Activated CD8-positive, alpha-beta T cell treated with anti-CD3 and anti-CD28 coated beads, Interleukin-2, amount 10 ng/mL, durations not matched to agents 7 days and 5 days (primary cell): ENCODE measurements around the gene USH1G. TPM values are rescaled to one million over a fixed set of nuclear protein-coding genes. Genes with fewer than 3 reads are reported as not detected.
"Not testable (repeated sequence)": the region's sequence is repeated elsewhere in the genome, so short reads cannot be mapped to it uniquely, and the experiment has no call there.

Source experiments
- ATAC-seq: fragments of 150-1000 bp; cut with Tn5 transposase; one replicate; pipeline ENCODE4 v1.10.0; 2021; ENCODE audit warnings: moderate library complexity
- CTCF ChIA-PET: fragments of 350-600 bp; sonication (Branson Sonifier 250); formaldehyde crosslinking; loops from one replicate; lab custom pipeline; 2021; ENCODE audit warnings: antibody characterized with exemption; lab: Charles Lee
- POLR2A ChIA-PET: fragments of 350-600 bp; sonication (Branson Sonifier 250); formaldehyde crosslinking; loops from one replicate; lab custom pipeline; 2021; ENCODE audit warnings: antibody characterized with exemption; lab: Charles Lee
- DNase-seq: peaks from one replicate; pipeline ENCODE4 v3.0.0-alpha.2; 2020
- H3K27ac Mint-ChIP-seq: one replicate; pipeline ENCODE4 v1.8.0; 2021; ENCODE audit warnings: mild to moderate bottlenecking, mixed read lengths
- H3K27me3 Mint-ChIP-seq: one replicate; pipeline ENCODE4 v1.8.0; 2021; ENCODE audit warnings: low read depth, mixed read lengths
- H3K36me3 Mint-ChIP-seq: one replicate; pipeline ENCODE4 v1.8.0; 2021; ENCODE audit warnings: low read depth, mixed read lengths
- H3K4me1 Mint-ChIP-seq: one replicate; pipeline ENCODE4 v1.8.0; 2021; ENCODE audit warnings: low read depth, mixed read lengths
- H3K4me3 Mint-ChIP-seq: one replicate; pipeline ENCODE4 v1.8.0; 2021; ENCODE audit warnings: mild to moderate bottlenecking, mixed read lengths
- H3K9me3 Mint-ChIP-seq: one replicate; pipeline ENCODE4 v1.8.0; 2022; ENCODE audit warnings: mixed read lengths; ENCODE audit not compliant: insufficient read depth
- total RNA-seq, 2 experiments: library from RNA; stranded (reverse); gene quantifications; one replicate each; pipeline ENCODE4 v1.2.3, GENCODE V29; 2021

USH1G gene
- not detected for total RNA-seq

- Mint-ChIP-seq H3K36me3 (no peaks in the 10 kb centered on the region), H3K9me3 (no peaks in the 10 kb centered on the region), H3K27me3 (peaks cover 43% of the 10 kb centered on the region), H3K27ac (no peak within 1 kb of the TSS), H3K4me3 (no peak within 1 kb of the TSS), H3K4me1 (peaks cover 5% of the 10 kb centered on the region)
- ChIA-PET CTCF (interaction anchor here (1.2 to 4.2 kb wide), 6 partner anchors 9 to 64 kb away, joined by 3 to 43 read pairs (median 6); partner anchors contain the start of gene CDR2L), POLR2A (no interaction called here)
- DNase-seq (no peak), ATAC-seq (peak; percentile 56)
Observed at GRCh38 chr17:74922694-74923537, at the start of gene USH1G. TSS of gene USH1G (minus strand) at chr17:74923255. CDS start at chr17:74923073, 182 bp downstream.

- Mint-ChIP-seq H3K4me3 (peak within 1 kb of the TSS; percentile 67), H3K27me3 (peaks cover 33% of the 10 kb centered on the region), H3K27ac (no peak within 1 kb of the TSS), H3K4me1 (peaks cover 5% of the 10 kb centered on the region), H3K36me3 (no peaks in the 10 kb centered on the region), H3K9me3 (no peaks in the 10 kb centered on the region)
- CTCF ChIA-PET, result interaction anchor here (0.8 to 8.8 kb wide), 6 partner anchors 10 to 219 kb away, joined by 3 to 82 read pairs (median 4); partner anchors contain the start of gene CDR2L
- POLR2A ChIA-PET, result interaction anchor here (1.1 kb wide), 1 partner anchor 40 kb away, joined by 3 read pairs; the partner anchor contains the start of gene MRPL58
- ATAC-seq (peak; percentile 92), DNase-seq (peak; percentile 76)
Observed at GRCh38 chr17:74972107-74972972, 49.3 kb upstream of the USH1G start, which contains the start of gene HID1. TSS of gene HID1 (minus strand) at chr17:74972759. CDS start at chr17:74972656, 103 bp downstream.

GRCh38 chr17:74971842-74972106 lies 48.7 kb upstream of the USH1G start:
- H3K4me3 Mint-ChIP-seq, result peak overlapping the region; percentile 34
- DNase-seq, result no peak
- no peaks in the 10 kb centered on the region for H3K36me3 Mint-ChIP-seq
- no peak overlapping the region for H3K27ac Mint-ChIP-seq
- ChIA-PET CTCF (interaction anchor here (0.8 to 8.8 kb wide), 3 partner anchors 10 to 15 kb away, joined by 3 to 82 read pairs (median 20); partner anchors contain the start of gene CDR2L), POLR2A (interaction anchor here (1.1 kb wide), 1 partner anchor 40 kb away, joined by 3 read pairs; the partner anchor contains the start of gene MRPL58)
- ATAC-seq, result no peak
- H3K9me3 Mint-ChIP-seq, result no peaks in the 10 kb centered on the region
- H3K4me1 Mint-ChIP-seq, result peaks cover 5% of the 10 kb centered on the region
- peaks cover 33% of the 10 kb centered on the region for H3K27me3 Mint-ChIP-seq

GRCh38 chr17:74971069-74971841 lies 48.2 kb upstream of the USH1G start:
- H3K27me3 Mint-ChIP-seq, result peaks cover 33% of the 10 kb centered on the region
- ChIA-PET POLR2A (no interaction called here), CTCF (interaction anchor here (1.0 to 8.8 kb wide), 3 partner anchors 9 to 16 kb away, joined by 3 to 82 read pairs (median 20); partner anchors contain the start of gene CDR2L)
- no peaks in the 10 kb centered on the region for H3K9me3 Mint-ChIP-seq
- DNase-seq (no peak), ATAC-seq (no peak)
- peak overlapping the region; percentile 34 for H3K4me3 Mint-ChIP-seq
- no peak overlapping the region for H3K27ac Mint-ChIP-seq
- peaks cover 5% of the 10 kb centered on the region for H3K4me1 Mint-ChIP-seq
- H3K36me3 Mint-ChIP-seq, result no peaks in the 10 kb centered on the region

- ChIA-PET CTCF (interaction anchor here (1.0 to 8.8 kb wide), 2 partner anchors 8 to 17 kb away, joined by 3 to 82 read pairs; partner anchors contain the start of gene CDR2L), POLR2A (no interaction called here)
- H3K27ac Mint-ChIP-seq, result no peak overlapping the region
- no peaks in the 10 kb centered on the region for H3K9me3 Mint-ChIP-seq
- H3K4me1 Mint-ChIP-seq, result peaks cover 5% of the 10 kb centered on the region
- H3K36me3 Mint-ChIP-seq, result no peaks in the 10 kb centered on the region
- H3K4me3 Mint-ChIP-seq, result no peak overlapping the region
- no peak for DNase-seq
- no peak for ATAC-seq
- peaks cover 31% of the 10 kb centered on the region for H3K27me3 Mint-ChIP-seq
Observed at GRCh38 chr17:74970395-74970794, 47.3 kb upstream of the USH1G start.

- not testable (repeated sequence) for H3K9me3 Mint-ChIP-seq, H3K4me1 Mint-ChIP-seq, DNase-seq, H3K27ac Mint-ChIP-seq, H3K36me3 Mint-ChIP-seq, ATAC-seq, H3K4me3 Mint-ChIP-seq
- CTCF ChIA-PET, result interaction anchor here (1.0 to 8.8 kb wide), 5 partner anchors 7 to 443 kb away, joined by 3 to 82 read pairs (median 4); no protein-coding TSS in a partner anchor
- peaks cover 27% of the 10 kb centered on the region for H3K27me3 Mint-ChIP-seq
- POLR2A ChIA-PET, result interaction anchor here (0.6 to 0.9 kb wide), 2 partner anchors 43 to 466 kb away, joined by 3 read pairs; partner anchors contain the start of gene MRPL58
Observed at GRCh38 chr17:74969501-74969900, 46.4 kb upstream of the USH1G start.

GRCh38 chr17:74968361-74968780 lies 45.3 kb upstream of the USH1G start:
- DNase-seq (no peak), ATAC-seq (no peak)
- Mint-ChIP-seq H3K4me1 (peaks cover 5% of the 10 kb centered on the region), H3K27me3 (peaks cover 21% of the 10 kb centered on the region), H3K36me3 (no peaks in the 10 kb centered on the region), H3K27ac (no peak overlapping the region), H3K4me3 (no peak overlapping the region), H3K9me3 (no peaks in the 10 kb centered on the region)
- CTCF ChIA-PET, result interaction anchor here (0.9 to 8.8 kb wide), 4 partner anchors 6 to 600 kb away, joined by 3 to 82 read pairs (median 8); no protein-coding TSS in a partner anchor
- POLR2A ChIA-PET, result no interaction called here

GRCh38 chr17:74964988-74965622 lies 42.0 kb upstream of the USH1G start:
- Mint-ChIP-seq H3K4me3 (no peak overlapping the region), H3K4me1 (peaks cover 7% of the 10 kb centered on the region), H3K27ac (no peak overlapping the region), H3K36me3 (no peaks in the 10 kb centered on the region), H3K27me3 (peaks cover 2% of the 10 kb centered on the region), H3K9me3 (no peaks in the 10 kb centered on the region)
- CTCF ChIA-PET, result no interaction called here
- POLR2A ChIA-PET, result no interaction called here
- ATAC-seq (no peak), DNase-seq (no peak)

GRCh38 chr17:74964246-74964761 lies 41.2 kb upstream of the USH1G start:
- Mint-ChIP-seq H3K27me3 (peaks cover 2% of the 10 kb centered on the region), H3K27ac (no peak overlapping the region), H3K4me1 (peaks cover 7% of the 10 kb centered on the region), H3K9me3 (no peaks in the 10 kb centered on the region), H3K36me3 (no peaks in the 10 kb centered on the region), H3K4me3 (no peak overlapping the region)
- ChIA-PET CTCF (interaction anchor here (1.7 to 4.5 kb wide), 2 partner anchors 8 to 49 kb away, joined by 5 to 82 read pairs; partner anchors contain the start of genes HID1 and MRPL58), POLR2A (interaction anchor here (0.6 to 0.9 kb wide), 2 partner anchors 48 to 68 kb away, joined by 3 to 5 read pairs; partner anchors contain the start of gene MRPL58)
- DNase-seq (no peak), ATAC-seq (no peak)

- H3K9me3 Mint-ChIP-seq, result no peaks in the 10 kb centered on the region
- ChIA-PET POLR2A (interaction anchor here (0.6 to 0.9 kb wide), 2 partner anchors 49 to 69 kb away, joined by 3 to 5 read pairs; partner anchors contain the start of gene MRPL58), CTCF (interaction anchor here (1.7 to 4.5 kb wide), 3 partner anchors 9 to 61 kb away, joined by 5 to 82 read pairs (median 17); partner anchors contain the start of genes HID1 and MRPL58)
- DNase-seq (no peak), ATAC-seq (no peak)
- peaks cover 2% of the 10 kb centered on the region for H3K27me3 Mint-ChIP-seq
- peaks cover 7% of the 10 kb centered on the region for H3K4me1 Mint-ChIP-seq
- no peak overlapping the region for H3K27ac Mint-ChIP-seq
- H3K36me3 Mint-ChIP-seq, result no peaks in the 10 kb centered on the region
- no peak overlapping the region for H3K4me3 Mint-ChIP-seq
Observed at GRCh38 chr17:74963656-74964055, 40.6 kb upstream of the USH1G start.
